Measurements from ENCODE around the gene KXD1.

Gene KXD1

GRCh38 chr19:18612051-18612771 lies 54.5 kb downstream of the KXD1 start:
- H3K4me1 ChIP-seq (ENCODE audit: control insufficient read depth, low read depth, low read length) = peaks cover 39% of the 10 kb centered on the region

GRCh38 chr19:18612772-18613588 lies 55.3 kb downstream of the KXD1 start, which contains the start of gene TMEM59L:
Gene TMEM59L, plus strand, starts transcription at chr19:18612870. Its CDS starts 89 bp downstream, at chr19:18612959.
- Histone ChIP-seq H3K27ac (ENCODE audit: low read length) (no peak within 1 kb of the TSS), H3K4me3 (ENCODE audit: low read length) (peak within 1 kb of the TSS; percentile 59), H3K9me3 (ENCODE audit: control insufficient read depth, low read depth, low read length) (no peaks in the 10 kb centered on the region), H3K9ac (ENCODE audit: low read length) (no peak within 1 kb of the TSS), H3K36me3 (ENCODE audit: control insufficient read depth, low read depth, low read length) (no peaks in the 10 kb centered on the region), H3K4me1 (ENCODE audit: control insufficient read depth, low read depth, low read length) (peaks cover 35% of the 10 kb centered on the region), H3K27me3 (ENCODE audit: control insufficient read depth, insufficient read depth, low read length) (peaks cover 83% of the 10 kb centered on the region)

More at GRCh38 chr19:18612051-18612771, 54.5 kb downstream of the KXD1 start:
- H3K36me3 ChIP-seq (ENCODE audit: control insufficient read depth, low read depth, low read length) = no peaks in the 10 kb centered on the region
- H3K27ac ChIP-seq (ENCODE audit: low read length) = no peak overlapping the region
- peak overlapping the region; percentile 59 for H3K4me3 ChIP-seq (ENCODE audit: low read length)
- no peaks in the 10 kb centered on the region for H3K9me3 ChIP-seq (ENCODE audit: control insufficient read depth, low read depth, low read length)
- H3K27me3 ChIP-seq (ENCODE audit: control insufficient read depth, insufficient read depth, low read length) = peaks cover 91% of the 10 kb centered on the region
- H3K9ac ChIP-seq (ENCODE audit: low read length) = no peak overlapping the region

GRCh38 chr19:18613589-18614234 lies 56.0 kb downstream of the KXD1 start:
- Histone ChIP-seq H3K4me3 (ENCODE audit: low read length) (peak overlapping the region; percentile 59), H3K27ac (ENCODE audit: low read length) (no peak overlapping the region), H3K9me3 (ENCODE audit: control insufficient read depth, low read depth, low read length) (no peaks in the 10 kb centered on the region), H3K27me3 (ENCODE audit: control insufficient read depth, insufficient read depth, low read length) (peaks cover 76% of the 10 kb centered on the region), H3K36me3 (ENCODE audit: control insufficient read depth, low read depth, low read length) (no peaks in the 10 kb centered on the region), H3K4me1 (ENCODE audit: control insufficient read depth, low read depth, low read length) (peaks cover 29% of the 10 kb centered on the region), H3K9ac (ENCODE audit: low read length) (no peak overlapping the region)

- H3K27me3 ChIP-seq (ENCODE audit: control insufficient read depth, insufficient read depth, low read length) = peaks cover 53% of the 10 kb centered on the region
These were observed 58.4 kb downstream of the KXD1 start for GRCh38 chr19:18616023-18616422.

GRCh38 chr19:18617562-18617961 lies 59.9 kb downstream of the KXD1 start:
- no peaks in the 10 kb centered on the region for H3K9me3 ChIP-seq (ENCODE audit: control insufficient read depth, low read depth, low read length)
- peaks cover 37% of the 10 kb centered on the region for H3K27me3 ChIP-seq (ENCODE audit: control insufficient read depth, insufficient read depth, low read length)
- H3K4me1 ChIP-seq (ENCODE audit: control insufficient read depth, low read depth, low read length) = peaks cover 5% of the 10 kb centered on the region
- no peaks in the 10 kb centered on the region for H3K36me3 ChIP-seq (ENCODE audit: control insufficient read depth, low read depth, low read length)
- H3K9ac ChIP-seq (ENCODE audit: low read length) = no peak overlapping the region
- no peak overlapping the region for H3K4me3 ChIP-seq (ENCODE audit: low read length)
- H3K27ac ChIP-seq (ENCODE audit: low read length) = no peak overlapping the region

More at GRCh38 chr19:18616023-18616422, 58.4 kb downstream of the KXD1 start:
- Histone ChIP-seq H3K4me1 (ENCODE audit: control insufficient read depth, low read depth, low read length) (peaks cover 15% of the 10 kb centered on the region), H3K27ac (ENCODE audit: low read length) (no peak overlapping the region), H3K9me3 (ENCODE audit: control insufficient read depth, low read depth, low read length) (no peaks in the 10 kb centered on the region), H3K9ac (ENCODE audit: low read length) (no peak overlapping the region), H3K4me3 (ENCODE audit: low read length) (no peak overlapping the region), H3K36me3 (ENCODE audit: control insufficient read depth, low read depth, low read length) (no peaks in the 10 kb centered on the region)

- Histone ChIP-seq H3K36me3 (ENCODE audit: control insufficient read depth, low read depth, low read length) (no peaks in the 10 kb centered on the region), H3K9ac (ENCODE audit: low read length) (no peak overlapping the region), H3K9me3 (ENCODE audit: control insufficient read depth, low read depth, low read length) (no peaks in the 10 kb centered on the region), H3K4me1 (ENCODE audit: control insufficient read depth, low read depth, low read length) (peaks cover 3% of the 10 kb centered on the region), H3K27me3 (ENCODE audit: control insufficient read depth, insufficient read depth, low read length) (peaks cover 30% of the 10 kb centered on the region), H3K27ac (ENCODE audit: low read length) (no peak overlapping the region), H3K4me3 (ENCODE audit: low read length) (no peak overlapping the region)
These were observed 60.6 kb downstream of the KXD1 start for GRCh38 chr19:18618236-18618635.
